HepG2 (cell line): ENCODE measurements around the gene UQCRHL. TPM values are rescaled to one million over a fixed set of nuclear protein-coding genes. Genes with fewer than 3 reads are reported as not detected.

ENCODE experiments used
- ATAC-seq: fragments of 200-7000 bp; cut with Tn5 transposase; 3 replicates; pipeline ENCODE4 v1.9.1; 2020; ENCODE audit warnings: mild to moderate bottlenecking, moderate library complexity
- BruUV-seq: library from RNA; stranded (reverse); fragments of 400-500 nt; replicated peaks from 2 replicates; lab custom pipeline; 2021; lab: Mats Ljungman, UMichigan
- CTCF ChIA-PET: fragments of 300-600 bp; formaldehyde crosslinking; extraction: SDS; loops from one replicate; lab custom pipeline; 2021; ENCODE audit warnings: low total read pairs, inconsistent platforms, low intra/inter-chr PET ratio; lab: Yijun Ruan, JAX
- POLR2A ChIA-PET: fragments of 350-600 bp; sonication (Branson Sonifier 250); formaldehyde crosslinking; loops from one replicate; lab custom pipeline; 2020; ENCODE audit warnings: antibody characterized with exemption, inconsistent platforms; lab: Yijun Ruan, JAX
- DNase-seq: peaks from one replicate; pipeline ENCODE4 v3.0.0-alpha.2; 2015; ENCODE audit warnings: low spot score
- FAIRE-seq: peaks from 3 replicates; lab custom pipeline; 2011; peaks lifted over from hg19 to GRCh38; lab: Jason Lieb, UNC
- H2AFZ ChIP-seq: one replicate; pipeline ENCODE4 v1.6.1; 2011; ENCODE audit warnings: low read length, inconsistent platforms
- H3K27ac ChIP-seq: fragments of 300-600 bp; 3 replicates; pipeline ENCODE4 v1.8.0; 2011; ENCODE audit warnings: mixed run types, mild to moderate bottlenecking, mixed read lengths, low read length, inconsistent platforms; ENCODE audit not compliant: insufficient read depth; ENCODE audit errors: extremely low read length
- H3K27me3 ChIP-seq, 2 experiments: fragments of 200-600 bp in 1 of 2; 2 replicates in 1 of 2; 3 replicates in 1 of 2; pipeline versions ENCODE4 v1.6.0 to v1.8.0; 2011; ENCODE audit warnings: low read length in 2 of 2, mild to moderate bottlenecking in 2 of 2, moderate library complexity in 2 of 2, inconsistent platforms in 1 of 2; ENCODE audit not compliant: insufficient read depth in 2 of 2, control insufficient read depth in 1 of 2
- H3K36me3 ChIP-seq, 2 experiments: fragments of 200-600 bp in 1 of 2; replicated peaks in 1 of 2; 2 replicates in 1 of 2; 3 replicates in 1 of 2; pipeline versions ENCODE4 v1.5.1 to v1.8.0; 2011; ENCODE audit warnings: low read length in 2 of 2, inconsistent platforms in 1 of 2; ENCODE audit not compliant: insufficient read depth in 2 of 2, control insufficient read depth in 1 of 2
- H3K4me1 ChIP-seq: 2 replicates; pipeline ENCODE4 v1.5.1; 2012; ENCODE audit warnings: low read length, inconsistent platforms; ENCODE audit not compliant: insufficient read depth
- H3K4me2 ChIP-seq: 2 replicates; pipeline ENCODE4 v1.6.0; 2011; ENCODE audit warnings: low read depth, low read length, inconsistent platforms
- H3K4me3 ChIP-seq, 3 experiments: fragments of 200-600 bp in 1 of 3; sonication (generic), shearing (Covaris generic) in 1 of 3; replicated peaks in 1 of 3; 2 replicates each; pipeline ENCODE4 v1.5.1; 2011 to 2016; ENCODE audit warnings: low read length in 3 of 3, inconsistent platforms in 2 of 3, low read depth in 2 of 3, mild to moderate bottlenecking in 2 of 3, control low read depth in 1 of 3, mixed read lengths in 1 of 3; ENCODE audit not compliant: insufficient read depth in 1 of 3
- H3K79me2 ChIP-seq: one replicate; pipeline ENCODE4 v1.6.1; 2011; ENCODE audit warnings: low read length, inconsistent platforms; ENCODE audit not compliant: insufficient read depth
- H3K9ac ChIP-seq: 2 replicates; pipeline ENCODE4 v1.6.0; 2011; ENCODE audit warnings: mild to moderate bottlenecking, low read depth, low read length, inconsistent platforms; ENCODE audit not compliant: insufficient read depth
- H3K9me3 ChIP-seq: 2 replicates; pipeline ENCODE4 v1.5.1; 2012; ENCODE audit warnings: mild to moderate bottlenecking, low read length
- H4K20me1 ChIP-seq: 2 replicates; pipeline ENCODE4 v1.6.0; 2011; ENCODE audit warnings: inconsistent platforms, mild to moderate bottlenecking, low read length, moderate library complexity; ENCODE audit not compliant: insufficient read depth
- HNRNPK ChIP-seq: fragments of 200-400 bp; formaldehyde crosslinking; IDR thresholded peaks from 2 replicates; pipeline ENCODE4 v1.6.1; 2018; ENCODE audit warnings: low read length, low read depth, moderate library complexity, mild to moderate bottlenecking; ENCODE audit not compliant: poor library complexity, severe bottlenecking
- KLF13 ChIP-seq: sonication (generic); formaldehyde crosslinking; IDR thresholded peaks from 2 replicates; pipeline ENCODE4 v1.4.0; 2020; ENCODE audit warnings: mild to moderate bottlenecking, missing genetic modification reagents
- PCBP1 ChIP-seq: fragments of 200-400 bp; formaldehyde crosslinking; IDR thresholded peaks from 2 replicates; pipeline ENCODE4 v1.6.1; 2017; ENCODE audit warnings: mild to moderate bottlenecking, low read depth, low read length, borderline replicate concordance
- SUZ12 ChIP-seq: fragments of 150-350 bp; IDR thresholded peaks from 2 replicates; pipeline ENCODE4 v1.6.1; 2014; ENCODE audit warnings: low read depth, low read length
- ZNF616 ChIP-seq: sonication (generic); formaldehyde crosslinking; IDR thresholded peaks from 2 replicates; pipeline ENCODE4 v1.5.0; 2020; ENCODE audit warnings: low read depth, mild to moderate bottlenecking, missing genetic modification reagents
- ZNF709 ChIP-seq: sonication (generic); formaldehyde crosslinking; IDR thresholded peaks from 2 replicates; pipeline ENCODE4 v1.5.0; 2020; ENCODE audit warnings: mild to moderate bottlenecking, missing genetic modification reagents
- ZNF891 ChIP-seq: sonication (generic); formaldehyde crosslinking; IDR thresholded peaks from 2 replicates; pipeline ENCODE4 v1.5.0; 2020; ENCODE audit warnings: mild to moderate bottlenecking, missing genetic modification reagents
- WGBS: methylation state at CpG from one replicate; pipeline ENCODE4 v1.1.6; 2017; ENCODE audit warnings: low lambda C conversion rate; 5-methylcytosine and 5-hydroxymethylcytosine counted together
- in situ Hi-C: cut with HindIII; loops from 2 replicates; pipeline ENCODE4 v1.10.0; 2017; ENCODE audit warnings: low pct_unique_long_range_greater_than_20kb; ENCODE audit not compliant: extremely low pct_ligation_motif_present
- intact Hi-C: fragments of 100-400 bp; cut with micrococcal nuclease; formaldehyde crosslinking; loops from one replicate; pipeline ENCODE4 v1.10.0; 2022; ENCODE audit not compliant: unreplicated experiment
- polyA plus RNA-seq, 8 experiments: library from polyadenylated mRNA; depleted of rRNA in 3 of 8; stranded (reverse) in 7 of 8; unstranded in 1 of 8; fragments of >200 nt; fragmentation: Illumina TruSeq in 4 of 8; extraction: Trizol in 4 of 8; gene quantifications; 2 replicates each; pipeline versions ENCODE4 v1.2.1 to v1.2.3, GENCODE V29; 2011 to 2016; ENCODE audit warnings: low read depth in 4 of 8, missing spikeins in 1 of 8, mixed read lengths in 1 of 8; ENCODE audit not compliant: insufficient read depth in 1 of 8
- total RNA-seq, 5 experiments: library from RNA; depleted of rRNA; stranded (reverse); fragments of >200 nt; fragmentation: Illumina TruSeq; extraction: Trizol; gene quantifications; 2 replicates each; pipeline ENCODE4 v1.2.3, GENCODE V29; 2016; ENCODE audit warnings: low read depth in 1 of 5
- TF ChIP-seq, protein P1 (sequence below): sonication (generic); formaldehyde crosslinking; IDR thresholded peaks from 2 replicates; pipeline ENCODE4 v1.4.0; 2020; ENCODE audit warnings: missing genetic modification reagents
- TF ChIP-seq, protein P2 (sequence below): sonication (generic); formaldehyde crosslinking; IDR thresholded peaks from 2 replicates; pipeline ENCODE4 v1.8.0; 2022; ENCODE audit warnings: missing genetic modification reagents, mild to moderate bottlenecking, inconsistent platforms, borderline replicate concordance
- TF ChIP-seq, protein P3 (sequence below): sonication (generic); formaldehyde crosslinking; conservative IDR thresholded peaks from 2 replicates; pipeline ENCODE4 v1.4.0; 2020; ENCODE audit warnings: missing genetic modification reagents
- TF ChIP-seq, protein P4 (sequence below): sonication (generic); formaldehyde crosslinking; IDR thresholded peaks from 2 replicates; pipeline ENCODE4 v1.5.1; 2020; ENCODE audit warnings: mild to moderate bottlenecking, missing genetic modification reagents, moderate library complexity

UQCRHL gene
- total and polyA plus RNA-seq, 2 of the 13 experiments (the other 11 are each of a cell fraction or from before 2014, with no cell fraction given), result 1.8 to 2.3 TPM

DNA sequence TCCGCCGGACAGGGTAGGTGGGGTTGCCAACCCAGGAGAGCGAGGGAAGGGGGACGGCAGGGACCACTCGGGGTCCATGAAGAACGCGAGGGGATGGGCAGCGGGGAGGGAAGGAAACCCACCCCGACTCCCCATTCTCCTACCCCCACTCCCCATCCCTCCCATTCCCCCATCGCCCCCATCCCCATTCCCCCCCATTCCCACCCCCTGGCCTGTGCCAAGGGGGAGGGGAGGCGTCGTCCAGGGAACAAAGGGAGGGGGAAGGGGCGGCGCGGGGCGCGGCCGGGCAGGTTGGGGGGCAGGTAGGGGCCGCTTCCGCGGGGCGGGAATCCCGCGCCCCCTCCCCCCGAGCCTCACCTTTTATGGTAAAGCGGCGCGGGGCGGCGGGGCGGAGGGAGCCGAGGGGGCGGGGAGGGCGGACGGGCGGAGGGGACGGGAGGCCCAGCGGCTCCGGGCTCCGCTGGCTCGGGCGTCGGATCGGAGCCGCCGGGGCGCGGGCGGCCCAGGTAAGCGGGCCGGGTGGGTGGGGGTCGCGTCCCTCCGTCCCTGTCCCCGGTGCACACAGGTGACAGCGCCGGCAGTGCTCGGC is 49.0 kb downstream of the UQCRHL start, which contains the start of gene FBLIM1 (continued):
- TF ChIP-seq SUZ12 (no peak), HNRNPK (peak; percentile 21)
- TF ChIP-seq, protein P1, sequence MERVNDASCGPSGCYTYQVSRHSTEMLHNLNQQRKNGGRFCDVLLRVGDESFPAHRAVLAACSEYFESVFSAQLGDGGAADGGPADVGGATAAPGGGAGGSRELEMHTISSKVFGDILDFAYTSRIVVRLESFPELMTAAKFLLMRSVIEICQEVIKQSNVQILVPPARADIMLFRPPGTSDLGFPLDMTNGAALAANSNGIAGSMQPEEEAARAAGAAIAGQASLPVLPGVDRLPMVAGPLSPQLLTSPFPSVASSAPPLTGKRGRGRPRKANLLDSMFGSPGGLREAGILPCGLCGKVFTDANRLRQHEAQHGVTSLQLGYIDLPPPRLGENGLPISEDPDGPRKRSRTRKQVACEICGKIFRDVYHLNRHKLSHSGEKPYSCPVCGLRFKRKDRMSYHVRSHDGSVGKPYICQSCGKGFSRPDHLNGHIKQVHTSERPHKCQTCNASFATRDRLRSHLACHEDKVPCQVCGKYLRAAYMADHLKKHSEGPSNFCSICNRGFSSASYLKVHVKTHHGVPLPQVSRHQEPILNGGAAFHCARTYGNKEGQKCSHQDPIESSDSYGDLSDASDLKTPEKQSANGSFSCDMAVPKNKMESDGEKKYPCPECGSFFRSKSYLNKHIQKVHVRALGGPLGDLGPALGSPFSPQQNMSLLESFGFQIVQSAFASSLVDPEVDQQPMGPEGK, result peak; percentile 65

DNA sequence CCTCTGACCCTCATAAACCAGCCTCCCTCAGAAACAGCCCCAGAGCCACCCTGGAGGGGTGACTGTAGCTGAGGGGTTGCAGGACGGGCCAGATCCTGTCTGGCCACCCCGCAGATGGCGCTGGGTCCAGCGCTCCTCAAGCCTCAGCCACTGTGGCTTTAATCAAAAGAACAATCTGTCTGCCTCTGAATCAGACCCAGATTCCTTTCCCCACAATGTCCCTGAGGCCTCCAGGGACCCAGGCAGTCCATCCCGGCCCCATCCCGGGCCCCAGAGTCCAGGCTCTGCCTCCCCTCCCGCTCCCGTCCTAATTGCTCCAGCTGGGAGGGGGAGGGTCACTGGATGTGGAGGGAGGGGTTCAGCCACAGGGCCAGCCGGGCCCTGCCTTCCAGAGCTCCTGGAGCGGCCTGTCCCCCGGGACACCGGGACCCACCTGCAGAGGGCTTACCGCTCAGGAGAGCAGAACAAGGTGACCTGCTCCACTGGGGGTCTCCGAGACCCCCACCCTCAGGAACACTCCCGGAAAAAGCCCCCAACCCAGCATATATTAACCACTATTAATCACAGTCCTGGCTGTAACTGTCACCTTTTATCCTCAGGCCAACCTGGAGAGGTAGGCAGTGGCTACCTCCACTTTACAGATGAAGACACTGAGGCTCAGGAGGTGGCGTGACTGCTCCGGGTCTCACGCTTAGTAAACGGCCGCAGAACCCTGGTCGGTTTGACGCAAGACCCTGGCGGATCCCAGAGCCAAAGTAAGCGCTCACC is 49.7 kb downstream of the UQCRHL start:
- ChIA-PET CTCF (no interaction called here), POLR2A (interaction anchor here (0.6 to 1.5 kb wide), 4 partner anchors 10 to 34 kb away, joined by 3 to 4 read pairs (median 3); no protein-coding TSS in a partner anchor)
- no peaks in the 10 kb centered on the region for H4K20me1 ChIP-seq
- peak overlapping the region; percentile 42 to 82 (median 74); a peak in 5 of 6 replicates for H3K4me3 ChIP-seq
- H3K27ac ChIP-seq, result no peak overlapping the region
- H3K9me3 ChIP-seq, result no peaks in the 10 kb centered on the region
- in situ Hi-C loops (no loop called here), intact Hi-C loops (no loop called here)
- no peak overlapping the region for H3K9ac ChIP-seq
- BruUV-seq, result no TSS peak
- H2AFZ ChIP-seq, result no peak overlapping the region
- WGBS, result 0% methylated on average over 11 of the region's 24 CpGs
- ATAC-seq (peak; percentile 38), DNase-seq (no peak), FAIRE-seq (no peak)
- H3K79me2 ChIP-seq, result peaks cover 2% of the 10 kb centered on the region
- H3K4me1 ChIP-seq, result peaks cover 56% of the 10 kb centered on the region
- peak overlapping the region; percentile 91 for H3K4me2 ChIP-seq
- peaks cover 0 to 18% of the 10 kb centered on the region in 2 experiments; a peak in 3 of 5 replicates for H3K27me3 ChIP-seq
- H3K36me3 ChIP-seq, result no peaks in the 10 kb centered on the region
- TF ChIP-seq KLF13 (no peak), ZNF891 (CRISPR knock-in tag) (0 out of 2 replicates have a peak, but pooled peaks have one; percentile 27), PCBP1 (0 out of 2 replicates have a peak, but pooled peaks have one; percentile 15), ZNF616 (CRISPR knock-in tag) (no peak), ZNF709 (CRISPR knock-in tag) (no peak)
- TF ChIP-seq, protein P2, sequence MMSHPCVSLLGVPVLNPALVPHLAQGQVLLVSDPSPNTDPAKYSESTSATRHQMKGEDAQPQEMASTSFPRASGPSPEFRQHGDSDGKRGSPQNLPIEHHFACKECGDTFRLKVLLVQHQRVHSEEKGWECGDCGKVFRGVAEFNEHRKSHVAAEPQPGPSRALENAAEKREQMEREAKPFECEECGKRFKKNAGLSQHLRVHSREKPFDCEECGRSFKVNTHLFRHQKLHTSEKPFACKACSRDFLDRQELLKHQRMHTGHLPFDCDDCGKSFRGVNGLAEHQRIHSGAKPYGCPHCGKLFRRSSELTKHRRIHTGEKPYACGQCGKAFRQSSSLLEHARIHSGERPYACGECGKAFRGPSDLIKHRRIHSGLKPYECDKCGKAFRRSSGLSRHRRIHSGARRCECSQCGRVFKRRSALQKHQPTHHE (CRISPR knock-in tag), result no peak
- TF ChIP-seq, protein P3, sequence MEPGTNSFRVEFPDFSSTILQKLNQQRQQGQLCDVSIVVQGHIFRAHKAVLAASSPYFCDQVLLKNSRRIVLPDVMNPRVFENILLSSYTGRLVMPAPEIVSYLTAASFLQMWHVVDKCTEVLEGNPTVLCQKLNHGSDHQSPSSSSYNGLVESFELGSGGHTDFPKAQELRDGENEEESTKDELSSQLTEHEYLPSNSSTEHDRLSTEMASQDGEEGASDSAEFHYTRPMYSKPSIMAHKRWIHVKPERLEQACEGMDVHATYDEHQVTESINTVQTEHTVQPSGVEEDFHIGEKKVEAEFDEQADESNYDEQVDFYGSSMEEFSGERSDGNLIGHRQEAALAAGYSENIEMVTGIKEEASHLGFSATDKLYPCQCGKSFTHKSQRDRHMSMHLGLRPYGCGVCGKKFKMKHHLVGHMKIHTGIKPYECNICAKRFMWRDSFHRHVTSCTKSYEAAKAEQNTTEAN (CRISPR knock-in tag), result no peak
- TF ChIP-seq, protein P4, sequence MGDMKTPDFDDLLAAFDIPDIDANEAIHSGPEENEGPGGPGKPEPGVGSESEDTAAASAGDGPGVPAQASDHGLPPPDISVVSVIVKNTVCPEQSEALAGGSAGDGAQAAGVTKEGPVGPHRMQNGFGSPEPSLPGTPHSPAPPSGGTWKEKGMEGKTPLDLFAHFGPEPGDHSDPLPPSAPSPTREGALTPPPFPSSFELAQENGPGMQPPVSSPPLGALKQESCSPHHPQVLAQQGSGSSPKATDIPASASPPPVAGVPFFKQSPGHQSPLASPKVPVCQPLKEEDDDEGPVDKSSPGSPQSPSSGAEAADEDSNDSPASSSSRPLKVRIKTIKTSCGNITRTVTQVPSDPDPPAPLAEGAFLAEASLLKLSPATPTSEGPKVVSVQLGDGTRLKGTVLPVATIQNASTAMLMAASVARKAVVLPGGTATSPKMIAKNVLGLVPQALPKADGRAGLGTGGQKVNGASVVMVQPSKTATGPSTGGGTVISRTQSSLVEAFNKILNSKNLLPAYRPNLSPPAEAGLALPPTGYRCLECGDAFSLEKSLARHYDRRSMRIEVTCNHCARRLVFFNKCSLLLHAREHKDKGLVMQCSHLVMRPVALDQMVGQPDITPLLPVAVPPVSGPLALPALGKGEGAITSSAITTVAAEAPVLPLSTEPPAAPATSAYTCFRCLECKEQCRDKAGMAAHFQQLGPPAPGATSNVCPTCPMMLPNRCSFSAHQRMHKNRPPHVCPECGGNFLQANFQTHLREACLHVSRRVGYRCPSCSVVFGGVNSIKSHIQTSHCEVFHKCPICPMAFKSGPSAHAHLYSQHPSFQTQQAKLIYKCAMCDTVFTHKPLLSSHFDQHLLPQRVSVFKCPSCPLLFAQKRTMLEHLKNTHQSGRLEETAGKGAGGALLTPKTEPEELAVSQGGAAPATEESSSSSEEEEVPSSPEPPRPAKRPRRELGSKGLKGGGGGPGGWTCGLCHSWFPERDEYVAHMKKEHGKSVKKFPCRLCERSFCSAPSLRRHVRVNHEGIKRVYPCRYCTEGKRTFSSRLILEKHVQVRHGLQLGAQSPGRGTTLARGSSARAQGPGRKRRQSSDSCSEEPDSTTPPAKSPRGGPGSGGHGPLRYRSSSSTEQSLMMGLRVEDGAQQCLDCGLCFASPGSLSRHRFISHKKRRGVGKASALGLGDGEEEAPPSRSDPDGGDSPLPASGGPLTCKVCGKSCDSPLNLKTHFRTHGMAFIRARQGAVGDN (CRISPR knock-in tag), result peak; percentile 49; the same call in 1 of the 2 replicates
